ENCODE data around the gene PTH1R. TPM values are rescaled to one million over a fixed set of nuclear protein-coding genes. Genes with fewer than 3 reads are reported as not detected.
A peak's percentile ranks its signal among the peaks of the same experiment; 100 is the strongest.

The PTH1R gene
- total RNA-seq, 1 donor from 2014 or later, result not detected

- H3K4me1 ChIP-seq, result peaks cover 7% of the 10 kb centered on the region
- H3K9me3 ChIP-seq (ENCODE audit: low read depth), result no peaks in the 10 kb centered on the region
- H3K27ac Mint-ChIP-seq, result peak overlapping the region; percentile 83
- no peak overlapping the region for H2AFZ ChIP-seq (replicated peaks)
- H3K9ac ChIP-seq, result no peak overlapping the region
- H4K20me1 ChIP-seq (ENCODE audit: low read depth), result peaks cover 60% of the 10 kb centered on the region
- H3K9me3 Mint-ChIP-seq, result no peaks in the 10 kb centered on the region
- H3K4me3 Mint-ChIP-seq, result no peak overlapping the region
- DNase-seq (ENCODE audit: low spot score), result no peak
- H3K36me3 ChIP-seq, result no peaks in the 10 kb centered on the region
- H3K4me1 Mint-ChIP-seq, result peaks cover 27% of the 10 kb centered on the region
- peaks cover 70% of the 10 kb centered on the region for H3K79me2 ChIP-seq (ENCODE audit: low read depth)
- H3K27me3 ChIP-seq, result no peaks in the 10 kb centered on the region
- no peak overlapping the region for H3K4me3 ChIP-seq
- no peaks in the 10 kb centered on the region for H3K27me3 Mint-ChIP-seq (ENCODE audit: insufficient read depth, low read depth)
- no peak overlapping the region for H3K27ac ChIP-seq
- H3K4me2 ChIP-seq, result no peak overlapping the region
- TF ChIP-seq CTCF (IDR thresholded peaks at IDR 0.05), result no peak
- TF ChIP-seq EZH2phosphoT487 (IDR thresholded peaks at IDR 0.05), result no peak
- no peak for TF ChIP-seq EZH2 (IDR thresholded peaks at IDR 0.05)
- no peaks in the 10 kb centered on the region for H3F3A ChIP-seq (ENCODE audit: low read depth)
- peaks cover 23% of the 10 kb centered on the region for H3K36me3 Mint-ChIP-seq
Measured at GRCh38 chr3:46931631-46932331, 54.3 kb downstream of the PTH1R start.

- no peaks in the 10 kb centered on the region for H3K9me3 Mint-ChIP-seq
- H4K20me1 ChIP-seq (ENCODE audit: low read depth), result peaks cover 66% of the 10 kb centered on the region
- no peak overlapping the region for H3K9ac ChIP-seq
- peaks cover 68% of the 10 kb centered on the region for H3K79me2 ChIP-seq (ENCODE audit: low read depth)
- no peaks in the 10 kb centered on the region for H3K36me3 ChIP-seq
- no peak for DNase-seq (ENCODE audit: low spot score)
- no peaks in the 10 kb centered on the region for H3K27me3 ChIP-seq
- no peak overlapping the region for H2AFZ ChIP-seq (replicated peaks)
- no peak overlapping the region for H3K4me3 ChIP-seq
- peaks cover 7% of the 10 kb centered on the region for H3K4me1 ChIP-seq
- H3K36me3 Mint-ChIP-seq, result peaks cover 22% of the 10 kb centered on the region
- no peak overlapping the region for H3K27ac ChIP-seq
- no peaks in the 10 kb centered on the region for H3F3A ChIP-seq (ENCODE audit: low read depth)
- TF ChIP-seq CTCF (IDR thresholded peaks at IDR 0.05), result no peak
- no peak for TF ChIP-seq EZH2 (IDR thresholded peaks at IDR 0.05)
- TF ChIP-seq EZH2phosphoT487 (IDR thresholded peaks at IDR 0.05), result no peak
- H3K4me2 ChIP-seq, result no peak overlapping the region
- H3K4me1 Mint-ChIP-seq, result peaks cover 27% of the 10 kb centered on the region
- no peaks in the 10 kb centered on the region for H3K27me3 Mint-ChIP-seq (ENCODE audit: insufficient read depth, low read depth)
- H3K27ac Mint-ChIP-seq, result no peak overlapping the region
- H3K4me3 Mint-ChIP-seq, result no peak overlapping the region
- no peaks in the 10 kb centered on the region for H3K9me3 ChIP-seq (ENCODE audit: low read depth)
Measured at GRCh38 chr3:46932455-46933225, 55.1 kb downstream of the PTH1R start.

- H3K27ac ChIP-seq, result no peak overlapping the region
Measured at GRCh38 chr3:46933261-46933660, 55.7 kb downstream of the PTH1R start.

More at GRCh38 chr3:46933261-46933660, 55.7 kb downstream of the PTH1R start:
- Histone ChIP-seq H3F3A (ENCODE audit: low read depth) (no peaks in the 10 kb centered on the region), H2AFZ (replicated peaks) (no peak overlapping the region), H3K27me3 (no peaks in the 10 kb centered on the region), H4K20me1 (ENCODE audit: low read depth) (peaks cover 64% of the 10 kb centered on the region), H3K4me1 (peaks cover 7% of the 10 kb centered on the region), H3K9ac (no peak overlapping the region), H3K36me3 (no peaks in the 10 kb centered on the region), H3K79me2 (ENCODE audit: low read depth) (peaks cover 63% of the 10 kb centered on the region), H3K4me2 (no peak overlapping the region), H3K4me3 (no peak overlapping the region), H3K9me3 (ENCODE audit: low read depth) (no peaks in the 10 kb centered on the region)
- no peaks in the 10 kb centered on the region for H3K27me3 Mint-ChIP-seq (ENCODE audit: insufficient read depth, low read depth)
- H3K27ac Mint-ChIP-seq, result no peak overlapping the region
- H3K36me3 Mint-ChIP-seq, result peaks cover 22% of the 10 kb centered on the region
- no peak for DNase-seq (ENCODE audit: low spot score)
- no peak for TF ChIP-seq CTCF (IDR thresholded peaks at IDR 0.05)
- TF ChIP-seq EZH2 (IDR thresholded peaks at IDR 0.05), result no peak
- TF ChIP-seq EZH2phosphoT487 (IDR thresholded peaks at IDR 0.05), result no peak
- H3K9me3 Mint-ChIP-seq, result no peaks in the 10 kb centered on the region
- H3K4me3 Mint-ChIP-seq, result no peak overlapping the region
- H3K4me1 Mint-ChIP-seq, result peaks cover 27% of the 10 kb centered on the region

All from neural progenitor cell (in vitro differentiated cells).